Karpas-422 (cell line): ENCODE data around the gene LYRM4. TPM values are rescaled to one million over a fixed set of nuclear protein-coding genes. Genes with fewer than 3 reads are reported as not detected.

ENCODE experiments used
- DNase-seq: peaks from one replicate; pipeline ENCODE4 v3.0.0-alpha.2; 2015
- H2AFZ ChIP-seq: fragments of 200-600 bp; sonication (generic); 2 replicates; pipeline ENCODE4 v1.6.1; 2014; ENCODE audit warnings: antibody characterized with exemption, low read length, mixed read lengths
- H3K27ac ChIP-seq: fragments of 200-600 bp; sonication (generic); 2 replicates; pipeline ENCODE4 v1.5.1; 2014; ENCODE audit warnings: mild to moderate bottlenecking, low read length, moderate library complexity
- H3K27me3 ChIP-seq: fragments of 200-600 bp; sonication (generic); 2 replicates; pipeline ENCODE4 v1.6.1; 2014; ENCODE audit warnings: low read length, mixed read lengths
- H3K36me3 ChIP-seq: fragments of 200-600 bp; sonication (generic); 2 replicates; pipeline ENCODE4 v1.6.1; 2014; ENCODE audit warnings: low read length, mixed read lengths; ENCODE audit not compliant: insufficient read depth
- H3K4me1 ChIP-seq: fragments of 200-600 bp; sonication (generic); 2 replicates; pipeline ENCODE4 v1.6.1; 2014; ENCODE audit warnings: mild to moderate bottlenecking, low read length, mixed read lengths
- H3K4me2 ChIP-seq: fragments of 200-600 bp; sonication (generic); 2 replicates; pipeline ENCODE4 v1.6.1; 2014; ENCODE audit warnings: low read length, low read depth, mild to moderate bottlenecking; ENCODE audit not compliant: poor library complexity, severe bottlenecking
- H3K4me3 ChIP-seq: fragments of 200-600 bp; sonication (generic); 2 replicates; pipeline ENCODE4 v1.5.1; 2014; ENCODE audit warnings: mild to moderate bottlenecking, antibody characterized with exemption, low read length, mixed read lengths
- H3K79me2 ChIP-seq: fragments of 200-600 bp; sonication (generic); 2 replicates; pipeline ENCODE4 v1.6.1; 2014; ENCODE audit warnings: mild to moderate bottlenecking, low read length, mixed read lengths
- H3K9ac ChIP-seq: fragments of 200-600 bp; sonication (generic); 2 replicates; pipeline ENCODE4 v1.6.0; 2014; ENCODE audit warnings: low read length
- H3K9me2 ChIP-seq: fragments of 200-600 bp; sonication (generic), shearing (Covaris generic); replicated peaks from 2 replicates; pipeline ENCODE4 v1.6.0; 2014; ENCODE audit warnings: mild to moderate bottlenecking, low read length, moderate library complexity; ENCODE audit not compliant: insufficient read depth
- H3K9me3 ChIP-seq: fragments of 300-700, 200-600 bp; sonication (generic); 2 replicates; pipeline ENCODE4 v1.6.1; 2014; ENCODE audit warnings: low read length, mixed read lengths
- H4K20me1 ChIP-seq: fragments of 200-600 bp; sonication (generic); 2 replicates; pipeline ENCODE4 v1.6.1; 2014; ENCODE audit warnings: mild to moderate bottlenecking, antibody characterized with exemption, low read length, low read depth; ENCODE audit not compliant: insufficient read depth
- total RNA-seq: library from RNA; depleted of rRNA; stranded (reverse); fragments of >200 nt; shearing (Covaris generic); gene quantifications from 2 replicates; pipeline ENCODE4 v1.2.3, GENCODE V29; 2014; ENCODE audit warnings: low replicate concordance

Gene LYRM4
- total RNA-seq, 1 experiment from 2014 or later = 50.5 TPM

- H3K4me3 ChIP-seq = no peak overlapping the region
- no peaks in the 10 kb centered on the region for H3K27me3 ChIP-seq
- no peak overlapping the region for H3K27ac ChIP-seq
- H3K36me3 ChIP-seq = no peaks in the 10 kb centered on the region
- H3K79me2 ChIP-seq = no peaks in the 10 kb centered on the region; the same call in 1 of the 2 replicates
- H3K9me3 ChIP-seq = no peaks in the 10 kb centered on the region
- no peak overlapping the region for H2AFZ ChIP-seq
- H4K20me1 ChIP-seq = peaks cover 39% of the 10 kb centered on the region
- DNase-seq = no peak
- H3K9me2 ChIP-seq = no peaks in the 10 kb centered on the region
- no peak overlapping the region for H3K9ac ChIP-seq
- H3K4me2 ChIP-seq = no peak overlapping the region
- H3K4me1 ChIP-seq = peaks cover 10% of the 10 kb centered on the region
Measured at GRCh38 chr6:5278047-5278446, 17.3 kb upstream of the LYRM4 start.

DNA sequence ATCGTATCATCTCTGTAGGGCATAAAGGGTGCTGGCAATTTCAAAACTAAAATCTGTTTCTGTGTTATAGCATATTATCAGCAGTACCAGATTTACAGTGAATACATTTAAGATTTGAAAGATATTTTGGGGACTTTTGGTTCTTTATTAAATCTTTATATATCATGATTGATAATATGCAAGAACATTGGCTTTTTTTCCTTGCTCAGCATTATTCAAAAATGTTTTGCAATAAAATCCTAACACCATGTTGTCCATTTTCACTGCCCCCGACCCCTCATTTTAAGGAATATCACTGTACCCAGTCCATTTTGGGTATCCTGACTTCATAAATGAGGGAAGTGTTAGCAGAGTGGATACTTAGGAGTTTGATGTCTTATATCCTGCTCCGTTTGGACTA, 16.8 kb upstream of the LYRM4 start:
- DNase-seq = no peak
- Histone ChIP-seq H3K36me3 (no peaks in the 10 kb centered on the region), H3K27me3 (no peaks in the 10 kb centered on the region), H3K4me2 (no peak overlapping the region), H3K9ac (no peak overlapping the region), H4K20me1 (peaks cover 37% of the 10 kb centered on the region), H3K9me2 (no peaks in the 10 kb centered on the region), H2AFZ (no peak overlapping the region), H3K4me1 (peaks cover 15% of the 10 kb centered on the region), H3K79me2 (peaks cover 2% of the 10 kb centered on the region; the same call in 1 of the 2 replicates), H3K9me3 (no peaks in the 10 kb centered on the region), H3K27ac (no peak overlapping the region), H3K4me3 (no peak overlapping the region)

DNA sequence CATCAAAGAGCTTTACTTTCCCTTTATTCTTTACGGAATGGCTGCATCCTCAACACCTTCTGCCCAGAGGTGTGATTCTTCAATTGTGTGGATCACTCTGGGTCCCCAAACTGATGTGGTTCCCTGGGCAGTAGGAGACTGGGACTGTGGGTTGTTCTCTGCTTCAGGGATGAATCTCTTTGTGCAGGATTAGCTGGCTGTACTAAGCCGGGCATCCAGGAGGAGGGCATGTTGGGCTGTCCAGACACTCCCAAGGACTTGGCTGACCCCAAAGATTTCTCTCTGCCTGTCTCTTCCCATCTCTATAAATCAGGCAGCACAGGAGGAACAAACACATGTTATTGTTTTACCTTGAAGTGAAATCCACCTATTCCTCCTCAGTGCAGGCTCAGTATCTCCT, 15.8 kb upstream of the LYRM4 start:
- DNase-seq = no peak
- Histone ChIP-seq H3K36me3 (no peaks in the 10 kb centered on the region), H3K4me1 (peaks cover 15% of the 10 kb centered on the region), H3K27me3 (no peaks in the 10 kb centered on the region), H3K9me3 (no peaks in the 10 kb centered on the region), H3K9me2 (no peaks in the 10 kb centered on the region), H3K9ac (no peak overlapping the region), H3K27ac (no peak overlapping the region), H3K79me2 (peaks cover 3% of the 10 kb centered on the region; the same call in 1 of the 2 replicates), H3K4me3 (no peak overlapping the region), H3K4me2 (no peak overlapping the region), H2AFZ (no peak overlapping the region), H4K20me1 (peaks cover 27% of the 10 kb centered on the region)

DNA sequence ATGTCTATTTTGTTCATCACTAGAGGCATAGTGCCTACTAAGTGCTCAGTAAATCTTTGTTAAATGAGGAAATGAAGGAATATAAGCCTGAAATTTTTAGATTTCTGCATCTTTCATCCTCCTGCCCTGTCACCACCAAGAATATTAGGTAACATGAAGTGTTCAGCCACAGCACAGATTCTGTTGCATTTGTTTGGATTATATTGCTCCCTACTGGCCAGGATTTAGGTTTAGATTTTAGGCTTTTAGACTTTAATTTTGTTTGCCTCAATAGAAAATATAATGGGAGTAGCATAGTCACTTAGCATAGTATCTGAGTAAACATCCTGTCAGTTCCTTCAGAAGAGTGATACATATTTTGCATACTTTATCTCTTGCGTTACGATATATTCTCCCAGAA, 14.7 kb upstream of the LYRM4 start:
- H3K27me3 ChIP-seq = no peaks in the 10 kb centered on the region
- H2AFZ ChIP-seq = no peak overlapping the region
- no peaks in the 10 kb centered on the region for H3K36me3 ChIP-seq
- H4K20me1 ChIP-seq = peaks cover 27% of the 10 kb centered on the region
- peaks cover 15% of the 10 kb centered on the region for H3K4me1 ChIP-seq
- 0 out of 2 replicates have a peak, but pooled peaks cover 7% of the 10 kb centered on the region for H3K79me2 ChIP-seq
- no peak overlapping the region for H3K27ac ChIP-seq
- no peaks in the 10 kb centered on the region for H3K9me3 ChIP-seq
- no peak for DNase-seq
- no peaks in the 10 kb centered on the region for H3K9me2 ChIP-seq
- H3K4me3 ChIP-seq = no peak overlapping the region
- H3K9ac ChIP-seq = no peak overlapping the region
- no peak overlapping the region for H3K4me2 ChIP-seq

DNA sequence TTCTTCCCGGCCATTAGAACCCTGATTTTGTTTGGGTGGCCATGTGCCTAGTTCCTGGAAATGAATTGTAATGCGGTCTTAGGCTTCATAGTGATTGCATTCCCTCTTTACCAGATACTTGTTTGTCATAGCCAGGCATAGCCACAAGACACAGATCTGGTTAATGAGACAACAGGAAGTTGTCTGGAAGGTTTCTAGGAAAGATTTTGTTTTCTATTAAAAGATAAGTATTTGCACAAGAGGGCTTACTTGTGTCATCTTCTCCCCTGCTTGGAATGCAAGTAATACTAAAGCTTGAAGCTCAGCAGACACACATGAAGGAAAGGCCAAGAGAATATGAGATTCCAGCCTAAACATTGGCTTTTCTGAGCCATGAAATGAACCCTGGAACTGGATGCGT, 13.5 kb upstream of the LYRM4 start:
- DNase-seq = no peak
- H3K4me1 ChIP-seq = peaks cover 15% of the 10 kb centered on the region
- H3K4me2 ChIP-seq = no peak overlapping the region
- no peaks in the 10 kb centered on the region for H3K9me2 ChIP-seq
- H3K27me3 ChIP-seq = no peaks in the 10 kb centered on the region
- H3K9me3 ChIP-seq = no peaks in the 10 kb centered on the region
- no peak overlapping the region for H3K9ac ChIP-seq
- H3K36me3 ChIP-seq = no peaks in the 10 kb centered on the region
- H4K20me1 ChIP-seq = peaks cover 19% of the 10 kb centered on the region
- no peak overlapping the region for H3K4me3 ChIP-seq
- no peak overlapping the region for H3K27ac ChIP-seq
- H3K79me2 ChIP-seq = 0 out of 2 replicates have a peak, but pooled peaks cover 7% of the 10 kb centered on the region
- H2AFZ ChIP-seq = no peak overlapping the region

GRCh38 chr6:5271926-5272325, 11.2 kb upstream of the LYRM4 start:
- Histone ChIP-seq H3K79me2 (peaks cover 11% of the 10 kb centered on the region), H2AFZ (no peak overlapping the region), H3K4me2 (no peak overlapping the region), H3K4me1 (peaks cover 11% of the 10 kb centered on the region), H3K9me2 (no peaks in the 10 kb centered on the region), H3K4me3 (no peak overlapping the region), H3K27me3 (no peaks in the 10 kb centered on the region), H3K9me3 (no peaks in the 10 kb centered on the region), H3K9ac (no peak overlapping the region), H4K20me1 (peaks cover 18% of the 10 kb centered on the region), H3K36me3 (no peaks in the 10 kb centered on the region), H3K27ac (no peak overlapping the region)
- no peak for DNase-seq

DNA sequence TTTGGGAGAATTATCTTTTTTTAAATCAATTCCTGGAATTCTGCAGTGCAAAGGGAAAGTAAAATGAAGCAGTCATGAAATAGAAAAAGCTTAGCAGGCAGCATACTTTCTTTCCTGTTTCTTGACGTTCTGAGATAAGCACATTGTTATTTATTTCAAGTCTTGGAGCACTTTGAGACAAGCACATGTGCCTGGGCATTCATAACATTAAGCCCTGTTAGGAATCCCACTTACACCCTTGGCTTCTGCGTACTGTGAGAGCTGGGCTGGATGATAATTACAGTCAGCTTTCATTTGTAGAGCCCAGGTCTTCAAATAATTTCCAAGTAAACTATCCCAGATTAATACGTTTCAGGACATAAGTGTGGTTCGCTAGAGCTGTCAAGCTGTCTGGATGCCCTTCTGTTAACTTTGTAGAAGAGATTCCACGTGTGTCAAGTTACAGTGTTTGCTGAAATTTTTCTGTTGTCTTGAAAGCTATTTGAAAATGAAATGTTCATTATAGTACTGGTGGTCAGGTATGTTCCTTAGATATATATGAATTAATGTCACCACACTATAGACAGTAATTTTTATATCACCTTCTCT, 9.4 kb upstream of the LYRM4 start:
- peaks cover 13% of the 10 kb centered on the region for H3K4me1 ChIP-seq
- H3K4me2 ChIP-seq = no peak overlapping the region
- peaks cover 1% of the 10 kb centered on the region; the same call in 1 of the 2 replicates for H4K20me1 ChIP-seq
- H3K9me2 ChIP-seq = no peaks in the 10 kb centered on the region
- no peaks in the 10 kb centered on the region for H3K36me3 ChIP-seq
- no peaks in the 10 kb centered on the region for H3K9me3 ChIP-seq
- H3K79me2 ChIP-seq = peaks cover 26% of the 10 kb centered on the region
- H3K9ac ChIP-seq = no peak overlapping the region
- no peak for DNase-seq
- no peaks in the 10 kb centered on the region for H3K27me3 ChIP-seq
- no peak overlapping the region for H3K4me3 ChIP-seq
- H2AFZ ChIP-seq = no peak overlapping the region
- no peak overlapping the region for H3K27ac ChIP-seq

GRCh38 chr6:5266423-5266822, 5.7 kb upstream of the LYRM4 start:
- Histone ChIP-seq H2AFZ (no peak overlapping the region), H3K4me3 (no peak overlapping the region), H3K79me2 (peaks cover 54% of the 10 kb centered on the region), H4K20me1 (no peaks in the 10 kb centered on the region), H3K27me3 (no peaks in the 10 kb centered on the region), H3K36me3 (no peaks in the 10 kb centered on the region), H3K4me2 (no peak overlapping the region), H3K9ac (no peak overlapping the region), H3K27ac (no peak overlapping the region), H3K9me3 (no peaks in the 10 kb centered on the region), H3K4me1 (peaks cover 19% of the 10 kb centered on the region), H3K9me2 (no peaks in the 10 kb centered on the region)
- no peak for DNase-seq
